IMR-90 (cell line): ENCODE data around the gene FGF19. TPM values are rescaled to one million over a fixed set of nuclear protein-coding genes. Genes with fewer than 3 reads are reported as not detected.

ENCODE experiments used
- ATAC-seq: fragments of 200-7000 bp; cut with Tn5 transposase; 2 replicates; pipeline ENCODE4 v1.9.1; 2020; ENCODE audit warnings: low read depth, mild to moderate bottlenecking, moderate library complexity
- BruUV-seq: library from RNA; stranded (reverse); fragments of 400-500 nt; replicated peaks from 2 replicates; lab custom pipeline; 2021; lab: Mats Ljungman, UMichigan
- CTCF ChIA-PET: fragments of 300-600 bp; formaldehyde crosslinking; extraction: SDS; loops from one replicate; lab custom pipeline; 2021; ENCODE audit warnings: antibody characterized with exemption; lab: Yijun Ruan, JAX
- POLR2A ChIA-PET: fragments of 300-600 bp; sonication (Branson Sonifier 250); formaldehyde crosslinking; loops from one replicate; lab custom pipeline; 2022; ENCODE audit warnings: antibody characterized with exemption; ENCODE audit not compliant: unreplicated experiment; lab: Charles Lee
- DNase-seq: peaks from one replicate; pipeline ENCODE4 v3.0.0; 2013
- H2AFZ ChIP-seq: replicated peaks from 2 replicates; pipeline ENCODE3; 2013; ENCODE audit warnings: low read length, mild to moderate bottlenecking; ENCODE audit not compliant: poor library complexity
- H2AK5ac ChIP-seq: 2 replicates; pipeline ENCODE4 v1.6.1; 2013; ENCODE audit warnings: low read depth, low read length, inconsistent platforms
- H2AK9ac ChIP-seq: replicated peaks from 2 replicates; pipeline ENCODE3; 2013; ENCODE audit warnings: mild to moderate bottlenecking, low read depth, low read length, moderate library complexity; ENCODE audit not compliant: poor library complexity
- H2BK120ac ChIP-seq: 2 replicates; pipeline ENCODE4 v1.6.1; 2013; ENCODE audit warnings: low read depth, low read length, inconsistent platforms
- H2BK15ac ChIP-seq: 3 replicates; pipeline ENCODE4 v1.6.1; 2013; ENCODE audit warnings: low read depth, low read length, inconsistent platforms
- H2BK20ac ChIP-seq: 2 replicates; pipeline ENCODE4 v1.6.1; 2013; ENCODE audit warnings: low read depth, mild to moderate bottlenecking, inconsistent platforms, low read length, moderate library complexity
- H2BK5ac ChIP-seq: 2 replicates; pipeline ENCODE4 v1.6.1; 2013; ENCODE audit warnings: mild to moderate bottlenecking, low read depth, low read length, inconsistent platforms; ENCODE audit not compliant: poor library complexity, severe bottlenecking
- H3K14ac ChIP-seq: replicated peaks from 2 replicates; pipeline ENCODE4 v1.6.1; 2013; ENCODE audit warnings: low read depth, low read length, inconsistent platforms
- H3K18ac ChIP-seq: 2 replicates; pipeline ENCODE4 v1.6.1; 2013; ENCODE audit warnings: low read depth, low read length, control low read depth
- H3K23ac ChIP-seq: 2 replicates; pipeline ENCODE4 v1.6.1; 2013; ENCODE audit warnings: low read depth, low read length, inconsistent platforms
- H3K27ac ChIP-seq: 2 replicates; pipeline ENCODE4 v1.5.1; 2013; ENCODE audit warnings: mild to moderate bottlenecking, control low read depth, low read length; ENCODE audit not compliant: insufficient read depth
- H3K27me3 ChIP-seq: 2 replicates; pipeline ENCODE4 v1.6.1; 2013; ENCODE audit warnings: low read length; ENCODE audit not compliant: control insufficient read depth, insufficient read depth
- H3K36me3 ChIP-seq: 2 replicates; pipeline ENCODE4 v1.6.1; 2013; ENCODE audit warnings: low read length, mixed read lengths; ENCODE audit not compliant: control insufficient read depth, insufficient read depth
- H3K4ac ChIP-seq: 2 replicates; pipeline ENCODE4 v1.6.1; 2013; ENCODE audit warnings: low read depth, low read length, inconsistent platforms
- H3K4me1 ChIP-seq: 2 replicates; pipeline ENCODE4 v1.6.1; 2013; ENCODE audit warnings: low read length, mixed read lengths; ENCODE audit not compliant: control insufficient read depth, insufficient read depth
- H3K4me2 ChIP-seq: 2 replicates; pipeline ENCODE4 v1.6.1; 2013; ENCODE audit warnings: low read depth, mild to moderate bottlenecking, control low read depth, low read length, moderate library complexity
- H3K4me3 ChIP-seq: 2 replicates; pipeline ENCODE4 v1.5.1; 2013; ENCODE audit warnings: low read depth, mild to moderate bottlenecking, control low read depth, low read length, moderate library complexity; ENCODE audit not compliant: insufficient read depth
- H3K56ac ChIP-seq: 2 replicates; pipeline ENCODE4 v1.6.1; 2013; ENCODE audit warnings: low read length, inconsistent platforms; ENCODE audit not compliant: insufficient read depth; ENCODE audit errors: extremely low read depth
- H3K79me1 ChIP-seq, 2 experiments: 2 replicates each; pipeline ENCODE4 v1.6.1; 2013; ENCODE audit warnings: low read length in 2 of 2, inconsistent platforms in 1 of 2, low read depth in 1 of 2
- H3K9ac ChIP-seq: 2 replicates; pipeline ENCODE4 v1.6.1; 2013; ENCODE audit warnings: low read depth, low read length, control low read depth
- H3K9me1 ChIP-seq: 2 replicates; pipeline ENCODE4 v1.6.1; 2013; ENCODE audit warnings: low read length, inconsistent platforms; ENCODE audit not compliant: insufficient read depth
- H3K9me3 ChIP-seq: 2 replicates; pipeline ENCODE4 v1.6.1; 2013; ENCODE audit warnings: low read length; ENCODE audit not compliant: control insufficient read depth, insufficient read depth
- H4K20me1 ChIP-seq: 2 replicates; pipeline ENCODE4 v1.6.1; 2013; ENCODE audit warnings: low read length, inconsistent platforms; ENCODE audit not compliant: insufficient read depth
- H4K5ac ChIP-seq: 2 replicates; pipeline ENCODE4 v1.6.1; 2013; ENCODE audit warnings: mild to moderate bottlenecking, low read depth, low read length, control low read depth
- H4K8ac ChIP-seq, 2 experiments: 2 replicates each; pipeline ENCODE4 v1.6.1; 2013; ENCODE audit warnings: low read depth in 2 of 2, low read length in 2 of 2, control low read depth in 1 of 2, inconsistent platforms in 1 of 2
- H4K91ac ChIP-seq: 2 replicates; pipeline ENCODE4 v1.6.1; 2013; ENCODE audit warnings: low read depth, low read length, inconsistent platforms; ENCODE audit not compliant: insufficient read depth
- MAFK ChIP-seq: IDR thresholded peaks from 2 replicates; pipeline ENCODE4 v1.6.1; 2012; ENCODE audit warnings: low read depth, low read length, improper control_type of control experiment
- MAZ ChIP-seq: IDR thresholded peaks from 2 replicates; pipeline ENCODE4 v1.6.1; 2012; ENCODE audit warnings: low read depth, mild to moderate bottlenecking, low read length, improper control_type of control experiment, moderate library complexity, borderline replicate concordance
- MXI1 ChIP-seq: IDR thresholded peaks from 2 replicates; pipeline ENCODE4 v1.6.1; 2012; ENCODE audit warnings: low read depth, mild to moderate bottlenecking, low read length, moderate library complexity, borderline replicate concordance
- WGBS, 2 experiments: methylation state at CpG; one replicate each; pipeline versions ENCODE4 v1.1.5 to v1.1.7; 2013; ENCODE audit warnings: missing lambda C conversion rate in 2 of 2; ENCODE audit not compliant: insufficient read length in 1 of 2; ENCODE audit errors: extremely low coverage in 2 of 2; 5-methylcytosine and 5-hydroxymethylcytosine counted together
- dilution Hi-C: fragments of 300-500 bp; cut with HindIII; formaldehyde crosslinking; loops from one replicate; pipeline ENCODE4 v1.14.3; 2018; ENCODE audit warnings: low sequenced_read_pairs; ENCODE audit not compliant: unreplicated experiment
- in situ Hi-C: fragments of 300-500 bp; cut with MboI; formaldehyde crosslinking; loops from 3 replicates; pipeline ENCODE4 v1.14.3; 2019; ENCODE audit warnings: low sequenced_read_pairs, inconsistent platforms, mixed read lengths
- intact Hi-C: fragments of 100-400 bp; cut with micrococcal nuclease; formaldehyde crosslinking; loops from 2 replicates; pipeline ENCODE4 v1.10.0; 2022
- polyA plus RNA-seq, 3 experiments: library from polyadenylated mRNA; depleted of rRNA; stranded (reverse); fragments of >200 nt; gene quantifications; 2 replicates each; pipeline ENCODE4 v1.2.3, GENCODE V29; 2012; ENCODE audit warnings: low replicate concordance in 1 of 3
- total RNA-seq: library from RNA; depleted of rRNA; stranded (reverse); fragments of >200 nt; gene quantifications from 2 replicates; pipeline ENCODE4 v1.2.3, GENCODE V29; 2012
- TF ChIP-seq, protein P1 (sequence below): fragments of 150-350 bp; IDR thresholded peaks from 2 replicates; pipeline ENCODE4 v1.6.1; 2016; ENCODE audit warnings: low read depth, mild to moderate bottlenecking, low read length, moderate library complexity, borderline replicate concordance

FGF19 gene
- total and polyA plus RNA-seq, 2 of the 4 experiments (the other 2 are of a cell fraction): not detected

DNA sequence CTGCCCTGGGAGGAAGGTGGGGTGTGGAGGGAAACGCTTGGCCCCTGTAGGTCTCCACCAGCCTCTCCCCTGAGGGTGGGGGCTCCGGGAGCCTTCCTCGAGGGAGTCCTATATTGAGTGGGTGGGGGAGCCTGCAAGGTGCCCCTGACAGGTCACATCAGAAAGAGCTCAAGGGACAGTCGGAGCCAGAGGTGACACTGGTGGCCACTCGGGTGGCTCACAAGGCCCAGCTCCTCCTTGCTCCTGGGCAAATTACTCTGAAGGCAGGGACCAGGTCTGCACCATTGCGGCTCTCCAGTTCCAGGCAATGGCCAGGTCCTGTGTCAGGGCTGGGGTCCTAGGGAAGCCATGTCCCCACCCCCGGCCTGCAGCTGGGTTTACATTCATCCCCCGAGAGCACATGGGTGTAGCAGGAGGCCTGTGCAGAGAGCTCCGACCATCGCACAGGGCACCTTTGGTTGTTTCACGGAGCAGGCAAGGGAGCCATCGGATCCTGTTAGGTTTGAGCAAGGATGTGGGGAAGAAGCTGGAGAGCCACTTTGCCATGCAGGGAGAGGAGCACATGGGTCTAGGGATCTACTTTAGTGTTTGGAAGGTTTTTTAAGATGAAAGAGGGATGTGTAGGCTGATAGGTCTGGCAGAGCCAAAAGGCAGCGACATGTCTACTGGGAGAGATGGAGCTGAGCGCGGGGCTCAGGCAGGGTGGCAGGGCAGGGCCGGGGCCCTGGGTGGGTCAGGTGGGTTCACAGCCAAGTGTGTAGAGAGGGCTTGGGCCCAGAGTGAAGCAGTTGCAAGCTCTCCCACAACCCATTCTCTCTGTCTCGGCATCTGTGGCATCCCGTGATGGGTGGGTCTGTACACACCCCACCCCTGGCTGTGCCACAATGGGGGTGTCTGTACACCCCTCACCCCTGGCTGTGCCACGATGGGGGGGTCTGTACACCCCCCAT is 48.1 kb downstream of the FGF19 start:
- no peak overlapping the region for H3K9ac ChIP-seq
- POLR2A ChIA-PET: no interaction called here
- in situ Hi-C loops: loop anchor here (25.0 kb wide), 2 partner anchors 718 to 1043 kb away; no protein-coding TSS in a partner anchor
- H3K4me2 ChIP-seq: no peak overlapping the region
- peaks cover 13% of the 10 kb centered on the region; the same call in 1 of the 2 replicates for H3K4me1 ChIP-seq
- no peak overlapping the region for H4K5ac ChIP-seq
- no peaks in the 10 kb centered on the region for H3K9me1 ChIP-seq
- no peak overlapping the region for H2AK9ac ChIP-seq
- no peak overlapping the region for H3K23ac ChIP-seq
- BruUV-seq: no TSS peak
- intact Hi-C loops: no loop called here
- H3K27ac ChIP-seq: no peak overlapping the region
- H3K4ac ChIP-seq: no peak overlapping the region
- H2AK5ac ChIP-seq: peak overlapping the region; percentile 38; the same call in 1 of the 2 replicates
- dilution Hi-C loops: no loop called here
- DNase-seq (peak; percentile 36), ATAC-seq (peak; percentile 18)
- H3K36me3 ChIP-seq: peaks cover 30% of the 10 kb centered on the region
- no peak overlapping the region for H3K14ac ChIP-seq
- no peaks in the 10 kb centered on the region for H3K9me3 ChIP-seq
- no peak overlapping the region for H2BK20ac ChIP-seq
- H3K4me3 ChIP-seq: no peak overlapping the region
- CTCF ChIA-PET: interaction anchor here (1.9 kb wide), 1 partner anchor 11 kb away, joined by 4 read pairs; no protein-coding TSS in a partner anchor
- TF ChIP-seq MXI1 (no peak), MAZ (peak; percentile 7; the same call in 1 of the 2 replicates), MAFK (no peak)
- TF ChIP-seq, protein P1, sequence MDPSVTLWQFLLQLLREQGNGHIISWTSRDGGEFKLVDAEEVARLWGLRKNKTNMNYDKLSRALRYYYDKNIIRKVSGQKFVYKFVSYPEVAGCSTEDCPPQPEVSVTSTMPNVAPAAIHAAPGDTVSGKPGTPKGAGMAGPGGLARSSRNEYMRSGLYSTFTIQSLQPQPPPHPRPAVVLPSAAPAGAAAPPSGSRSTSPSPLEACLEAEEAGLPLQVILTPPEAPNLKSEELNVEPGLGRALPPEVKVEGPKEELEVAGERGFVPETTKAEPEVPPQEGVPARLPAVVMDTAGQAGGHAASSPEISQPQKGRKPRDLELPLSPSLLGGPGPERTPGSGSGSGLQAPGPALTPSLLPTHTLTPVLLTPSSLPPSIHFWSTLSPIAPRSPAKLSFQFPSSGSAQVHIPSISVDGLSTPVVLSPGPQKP: no peak
- H2AFZ ChIP-seq: peak overlapping the region; percentile 36
- no peak overlapping the region for H4K8ac ChIP-seq
- H4K20me1 ChIP-seq: peaks cover 54% of the 10 kb centered on the region
- H3K56ac ChIP-seq: no peak overlapping the region
- no CpG with 5 or more reads among the region's 19 CpGs for WGBS, 2 experiments
- H4K91ac ChIP-seq: no peak overlapping the region
- H2BK15ac ChIP-seq: no peak overlapping the region
- H3K79me1 ChIP-seq: peaks cover 0 to 20% of the 10 kb centered on the region in 2 experiments; a peak in 2 of 4 replicates
- H2BK120ac ChIP-seq: no peak overlapping the region
- H3K18ac ChIP-seq: no peak overlapping the region
- H2BK5ac ChIP-seq: no peak overlapping the region
- no peaks in the 10 kb centered on the region for H3K27me3 ChIP-seq
